PFSK-1 (cell line): ENCODE results near the gene FCRL6.

Source experiments
- FOXP2 ChIP-seq: optimal IDR thresholded peaks from 2 replicates; pipeline ENCODE3; 2011; ENCODE audit warnings: borderline replicate concordance, control low read depth, inconsistent platforms; ENCODE audit not compliant: insufficient read depth; ENCODE audit errors: extremely low read length, extremely low read depth
- POLR2AphosphoS5 ChIP-seq: IDR thresholded peaks from 2 replicates; pipeline ENCODE4 v1.6.1; 2012; ENCODE audit warnings: low read depth, mild to moderate bottlenecking, control low read depth, low read length, moderate library complexity
- REST ChIP-seq, 2 experiments: IDR thresholded peaks; 2 replicates each; pipeline versions ENCODE4 v1.6.1 to v1.8.0; 2011 to 2012; ENCODE audit warnings: low read depth in 2 of 2, low read length in 2 of 2, control low read depth in 1 of 2, inconsistent platforms in 1 of 2, mild to moderate bottlenecking in 1 of 2, moderate library complexity in 1 of 2; ENCODE audit not compliant: insufficient read depth in 1 of 2
- SIN3A ChIP-seq: IDR thresholded peaks from 2 replicates; pipeline ENCODE4 v1.6.1; 2012; ENCODE audit warnings: mild to moderate bottlenecking, low read length, moderate library complexity, borderline replicate concordance; ENCODE audit not compliant: insufficient read depth
- TAF1 ChIP-seq: IDR thresholded peaks from 2 replicates; pipeline ENCODE4 v1.6.1; 2012; ENCODE audit warnings: low read length, control low read depth, borderline replicate concordance; ENCODE audit not compliant: insufficient read depth

GRCh38 chr1:159829822-159830465 lies 27.8 kb downstream of the FCRL6 start:
- TF ChIP-seq POLR2AphosphoS5 (no peak), SIN3A (no peak), TAF1 (no peak), REST (IDR thresholded peaks at IDR 0.05; ENCODE audit: insufficient read depth in 1 of 2, low read depth in 2 of 2, low read length in 2 of 2) (no peak), FOXP2 (no peak)
